WERI-Rb-1 (cell line): ENCODE data around the gene CTDP1.
"Not testable (repeated sequence)": the region's sequence is repeated elsewhere in the genome, so short reads cannot be mapped to it uniquely, and the experiment has no call there.

Source experiments
- DNase-seq: peaks from one replicate; pipeline ENCODE4 v3.0.0-alpha.2; 2020
- H3K27ac ChIP-seq: fragments of 250-450 bp; sonication (Bioruptor Pico); 2 replicates; pipeline ENCODE4 v1.5.1; 2020; ENCODE audit warnings: mild to moderate bottlenecking, moderate library complexity
- H3K27me3 ChIP-seq: fragments of 250-450 bp; sonication (Bioruptor Pico); 2 replicates; pipeline ENCODE4 v1.5.1; 2021; ENCODE audit warnings: mild to moderate bottlenecking, low read depth, moderate library complexity; ENCODE audit not compliant: insufficient read depth, severe bottlenecking
- H3K36me3 ChIP-seq: fragments of 250-450 bp; sonication (Bioruptor Pico); 2 replicates; pipeline ENCODE4 v1.5.1; 2020; ENCODE audit warnings: mild to moderate bottlenecking, moderate library complexity
- H3K4me3 ChIP-seq: 2 replicates; pipeline ENCODE4 v1.5.1; 2011; ENCODE audit warnings: low read depth, mild to moderate bottlenecking, control low read depth, low read length
- H3K9me3 ChIP-seq: fragments of 250-450 bp; sonication (Bioruptor Pico); 2 replicates; pipeline ENCODE4 v1.5.1; 2021; ENCODE audit warnings: mild to moderate bottlenecking, moderate library complexity; ENCODE audit not compliant: severe bottlenecking
- TF ChIP-seq, protein P1 (sequence below): IDR thresholded peaks from 2 replicates; pipeline ENCODE4 v1.5.1; 2011; ENCODE audit warnings: low read depth, mild to moderate bottlenecking, control low read depth, inconsistent platforms, low read length

CTDP1 gene

DNA sequence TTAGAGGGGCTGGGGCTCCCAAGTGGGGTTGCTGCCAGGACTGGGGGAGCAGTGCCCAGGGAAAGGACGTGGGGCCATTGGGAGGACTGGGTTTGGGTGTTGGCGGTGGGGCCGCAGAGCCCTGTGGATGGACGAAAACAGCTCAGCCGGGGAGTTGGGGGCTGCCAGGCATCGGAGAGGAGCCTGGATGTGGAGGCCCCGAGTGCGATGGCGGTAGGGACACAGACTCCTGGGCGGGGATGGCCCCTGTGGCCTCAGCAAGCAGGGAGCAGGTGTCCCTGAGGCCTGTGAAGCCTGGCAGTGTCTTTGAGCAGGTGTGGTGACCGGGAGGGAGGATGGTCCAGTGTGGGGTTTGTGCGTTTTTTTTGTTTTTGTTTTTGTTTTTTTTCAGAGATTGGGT is 13.3 kb downstream of the CTDP1 start:
- no peak for DNase-seq
- peaks cover 27% of the 10 kb centered on the region for H3K36me3 ChIP-seq
- H3K27me3 ChIP-seq = no peaks in the 10 kb centered on the region
- TF ChIP-seq, protein P1, sequence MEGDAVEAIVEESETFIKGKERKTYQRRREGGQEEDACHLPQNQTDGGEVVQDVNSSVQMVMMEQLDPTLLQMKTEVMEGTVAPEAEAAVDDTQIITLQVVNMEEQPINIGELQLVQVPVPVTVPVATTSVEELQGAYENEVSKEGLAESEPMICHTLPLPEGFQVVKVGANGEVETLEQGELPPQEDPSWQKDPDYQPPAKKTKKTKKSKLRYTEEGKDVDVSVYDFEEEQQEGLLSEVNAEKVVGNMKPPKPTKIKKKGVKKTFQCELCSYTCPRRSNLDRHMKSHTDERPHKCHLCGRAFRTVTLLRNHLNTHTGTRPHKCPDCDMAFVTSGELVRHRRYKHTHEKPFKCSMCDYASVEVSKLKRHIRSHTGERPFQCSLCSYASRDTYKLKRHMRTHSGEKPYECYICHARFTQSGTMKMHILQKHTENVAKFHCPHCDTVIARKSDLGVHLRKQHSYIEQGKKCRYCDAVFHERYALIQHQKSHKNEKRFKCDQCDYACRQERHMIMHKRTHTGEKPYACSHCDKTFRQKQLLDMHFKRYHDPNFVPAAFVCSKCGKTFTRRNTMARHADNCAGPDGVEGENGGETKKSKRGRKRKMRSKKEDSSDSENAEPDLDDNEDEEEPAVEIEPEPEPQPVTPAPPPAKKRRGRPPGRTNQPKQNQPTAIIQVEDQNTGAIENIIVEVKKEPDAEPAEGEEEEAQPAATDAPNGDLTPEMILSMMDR = no peak
- H3K4me3 ChIP-seq = no peak overlapping the region
- H3K27ac ChIP-seq = no peak overlapping the region
- no peaks in the 10 kb centered on the region for H3K9me3 ChIP-seq

DNA sequence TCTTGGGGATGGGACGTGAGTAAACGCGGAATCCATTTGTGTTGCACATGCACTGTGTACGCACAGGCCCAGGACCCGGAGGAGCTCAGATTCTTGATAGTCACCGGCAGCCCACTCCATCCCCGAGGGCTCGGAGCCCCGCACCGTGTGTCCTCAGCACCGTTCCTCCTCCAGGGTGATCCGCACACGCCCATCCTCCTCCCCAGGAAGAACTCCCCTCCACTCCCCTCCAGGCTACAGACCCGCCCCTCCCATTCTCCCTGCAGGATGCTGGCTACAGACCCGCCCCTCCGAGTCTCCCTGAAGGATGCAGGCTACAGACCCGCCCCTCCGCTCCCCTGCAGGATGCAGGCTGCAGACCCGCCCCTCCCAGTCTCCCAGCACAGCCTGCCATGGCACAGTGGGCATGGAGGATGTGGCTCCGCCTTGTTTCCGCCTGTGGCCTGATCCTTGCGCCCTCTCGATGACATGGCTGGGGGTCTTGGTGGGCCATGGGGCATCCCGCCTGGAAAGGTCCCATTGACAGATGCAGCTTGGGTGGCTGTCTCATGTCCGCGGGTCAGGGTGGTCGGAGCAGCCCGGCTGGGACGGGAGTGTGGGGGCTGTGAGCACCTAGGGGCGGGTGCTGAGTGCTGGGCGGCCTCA is 14.1 kb downstream of the CTDP1 start:
- no peaks in the 10 kb centered on the region for H3K9me3 ChIP-seq
- no peak for DNase-seq
- no peaks in the 10 kb centered on the region for H3K27me3 ChIP-seq
- no peak overlapping the region for H3K27ac ChIP-seq
- peaks cover 35% of the 10 kb centered on the region for H3K36me3 ChIP-seq
- TF ChIP-seq, protein P1 = no peak
- no peak overlapping the region for H3K4me3 ChIP-seq

DNA sequence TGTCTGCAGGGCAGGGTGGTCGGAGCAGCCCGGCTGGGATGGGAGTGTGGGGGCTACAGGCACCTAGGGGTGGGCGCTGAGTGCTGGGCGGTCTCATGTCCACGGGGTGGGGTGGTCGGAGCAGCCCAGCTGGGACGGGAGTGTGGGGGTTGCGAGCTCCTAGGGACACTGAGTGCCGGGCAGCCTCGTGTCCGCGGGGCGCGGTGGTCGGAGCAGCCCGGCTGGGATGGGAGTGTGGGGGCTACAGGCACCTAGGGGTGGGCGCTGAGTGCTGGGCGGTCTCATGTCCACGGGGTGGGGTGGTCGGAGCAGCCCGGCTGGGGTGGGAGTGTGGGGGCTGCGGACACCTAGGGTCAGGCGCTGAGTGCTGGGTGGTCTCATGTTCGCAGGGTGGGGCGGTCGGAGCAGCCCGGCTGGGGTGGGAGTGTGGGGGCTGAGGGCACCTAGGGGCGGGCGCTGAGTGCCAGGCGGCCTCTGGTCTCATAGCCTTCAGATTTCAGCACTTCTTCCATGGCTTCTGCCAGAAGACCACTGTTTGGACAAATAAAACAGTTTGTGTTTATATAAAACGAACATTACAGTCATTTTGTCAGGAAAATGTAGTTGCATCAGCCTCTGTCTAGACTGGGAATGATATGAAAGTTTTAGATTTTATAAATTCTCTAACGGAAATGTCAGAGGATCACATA is 14.7 kb downstream of the CTDP1 start:
- not testable (repeated sequence) for H3K4me3 ChIP-seq, H3K9me3 ChIP-seq, H3K27me3 ChIP-seq, DNase-seq, H3K27ac ChIP-seq
- H3K36me3 ChIP-seq = peaks cover 40% of the 10 kb centered on the region

DNA sequence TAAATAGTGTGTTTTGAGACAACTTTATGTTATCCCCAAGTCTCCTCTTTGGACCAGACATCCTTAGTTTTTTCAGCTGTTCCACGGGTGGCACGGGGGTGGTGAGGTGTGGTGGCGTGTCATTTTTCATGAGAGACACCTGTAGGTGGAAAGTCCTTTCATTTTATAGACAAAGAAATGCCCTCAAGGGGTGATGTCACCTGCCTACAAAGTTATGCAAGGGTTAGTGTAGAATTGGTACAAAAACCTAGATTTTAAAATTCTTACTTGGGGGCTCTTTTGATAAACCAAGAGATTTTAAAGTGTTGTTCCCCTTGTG is 15.3 kb downstream of the CTDP1 start:
- no peak for DNase-seq
- Histone ChIP-seq H3K27me3 (no peaks in the 10 kb centered on the region), H3K4me3 (no peak overlapping the region), H3K27ac (no peak overlapping the region), H3K36me3 (peaks cover 45% of the 10 kb centered on the region), H3K9me3 (no peaks in the 10 kb centered on the region)
- TF ChIP-seq, protein P1 = no peak

DNA sequence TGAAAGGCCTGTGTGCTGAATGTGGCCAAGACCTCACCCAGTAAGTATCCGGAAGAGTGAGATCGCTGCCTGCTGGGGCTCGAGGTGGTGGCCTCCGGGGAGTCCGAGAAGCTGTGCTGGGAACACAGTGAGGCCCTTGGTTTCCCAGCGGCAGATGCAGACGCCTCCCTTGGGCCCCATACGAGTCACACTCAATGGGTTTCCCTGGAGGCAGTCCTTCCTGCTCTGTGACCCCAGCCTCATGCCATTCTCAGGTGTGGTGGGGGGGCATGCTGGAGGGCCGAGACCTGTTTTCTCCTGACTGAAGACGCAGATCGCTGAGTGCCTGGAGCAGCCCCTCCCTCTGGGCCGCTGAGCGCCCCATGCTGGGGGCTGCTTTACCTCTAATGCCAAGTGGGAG is 15.7 kb downstream of the CTDP1 start:
- TF ChIP-seq, protein P1 = no peak
- DNase-seq = no peak
- Histone ChIP-seq H3K27ac (no peak overlapping the region), H3K4me3 (no peak overlapping the region), H3K27me3 (no peaks in the 10 kb centered on the region), H3K9me3 (no peaks in the 10 kb centered on the region), H3K36me3 (peaks cover 49% of the 10 kb centered on the region)

DNA sequence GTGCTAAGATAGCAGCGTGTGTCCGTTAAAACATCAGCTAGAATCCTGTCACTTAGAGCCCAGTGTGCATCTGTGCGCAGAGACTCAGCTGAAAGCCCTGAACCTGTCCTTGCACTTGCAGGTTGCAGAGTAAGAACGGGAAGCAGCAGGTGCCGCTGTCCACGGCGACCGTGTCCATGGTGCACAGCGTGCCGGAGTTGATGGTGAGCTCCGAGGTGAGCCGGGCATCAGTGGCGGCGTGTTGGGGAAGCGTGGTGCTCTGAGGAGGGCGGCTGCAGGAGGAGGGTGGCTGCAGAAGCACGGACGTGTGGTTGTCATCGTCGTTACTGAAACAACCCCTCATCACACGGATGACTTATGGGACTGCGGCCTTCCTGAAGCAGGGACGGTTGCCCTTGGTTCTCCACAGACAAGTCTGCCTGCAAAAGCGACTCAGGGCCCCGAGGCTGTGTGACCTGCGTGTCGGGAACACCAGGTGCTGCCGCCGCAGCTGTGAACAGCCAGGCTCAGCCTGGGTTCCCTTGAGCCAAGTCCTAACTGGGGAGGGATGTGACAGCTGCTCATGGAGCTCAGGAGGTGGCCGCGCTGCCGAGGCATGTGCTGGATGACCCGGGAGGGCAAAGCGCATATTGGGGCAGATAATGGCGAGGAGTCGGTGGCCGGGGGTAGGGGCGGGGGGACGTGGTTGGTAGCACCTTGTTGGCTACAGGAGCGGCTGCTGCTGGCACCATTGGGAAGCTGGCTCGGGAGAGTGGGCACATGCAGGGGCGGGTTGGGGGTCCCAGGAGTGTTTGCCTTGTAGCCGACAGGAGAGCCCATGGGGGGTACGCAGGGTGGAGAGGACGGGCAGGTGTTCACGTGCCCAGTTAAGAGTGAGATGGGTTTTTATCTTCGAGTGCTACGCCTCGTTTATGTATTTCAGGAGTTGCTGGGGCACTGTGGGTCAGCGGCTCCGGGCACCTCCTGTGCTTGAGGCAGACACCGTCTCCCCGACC is 16.6 kb downstream of the CTDP1 start:
- Histone ChIP-seq H3K36me3 (peaks cover 58% of the 10 kb centered on the region), H3K27ac (no peak overlapping the region), H3K27me3 (no peaks in the 10 kb centered on the region), H3K9me3 (no peaks in the 10 kb centered on the region), H3K4me3 (no peak overlapping the region)
- TF ChIP-seq, protein P1 = no peak
- no peak for DNase-seq
